ENCODE results near the gene SCGB1A1. TPM values are rescaled to one million over a fixed set of nuclear protein-coding genes. Genes with fewer than 3 reads are reported as not detected.

SCGB1A1 gene
- total and polyA plus RNA-seq, 4 donors: not detected

- H3K36me3 ChIP-seq (ENCODE audit: control insufficient read depth in 4 of 4, insufficient read depth in 3 of 4, low read depth in 1 of 4, low read length in 3 of 4): no peaks in the 10 kb centered on the region
- WGBS: 87% methylated on average over 5 of the region's 5 CpGs
- H3K9me3 ChIP-seq (ENCODE audit: control insufficient read depth in 4 of 4, low read length in 3 of 4): no peaks in the 10 kb centered on the region
- H3K9ac ChIP-seq (ENCODE audit: low read depth in 1 of 2, low read length in 2 of 2): no peak overlapping the region
- H3K4me3 ChIP-seq (ENCODE audit: low read depth in 1 of 3, low read length in 3 of 3): no peak overlapping the region
- TF ChIP-seq ZBTB33 (IDR thresholded peaks at IDR 0.05) (no peak), RXRA (IDR thresholded peaks at IDR 0.05) (no peak), HNF4G (IDR thresholded peaks at IDR 0.05) (no peak), JUND (IDR thresholded peaks at IDR 0.05) (no peak), GABPA (IDR thresholded peaks at IDR 0.05 in 1 of 2, conservative IDR thresholded peaks at IDR 0.05 in 1 of 2) (no peak), NR2F2 (IDR thresholded peaks at IDR 0.05) (no peak), EGR1 (IDR thresholded peaks at IDR 0.05; ENCODE audit: low read depth in 2 of 2) (no peak), MAX (IDR thresholded peaks at IDR 0.05) (no peak), REST (IDR thresholded peaks at IDR 0.05) (no peak)
- DNase-seq (ENCODE audit: low spot score): no peak
- H3K4me1 ChIP-seq (ENCODE audit: control insufficient read depth in 4 of 4, insufficient read depth in 4 of 4, low read length in 3 of 4): peaks cover 6 to 22% (median 14%) of the 10 kb centered on the region in 4 donors
- no peaks in the 10 kb centered on the region for H3K27me3 ChIP-seq (ENCODE audit: control insufficient read depth in 4 of 4, insufficient read depth in 4 of 4, low read length in 3 of 4)
- H3K27ac ChIP-seq (ENCODE audit: low read depth in 1 of 2, low read length in 2 of 2): no peak overlapping the region
Measured at GRCh38 chr11:62446091-62446490, 27.3 kb downstream of the SCGB1A1 start.

- peak overlapping the region in 1 of 2 donors; percentile 53 for H3K27ac ChIP-seq (ENCODE audit: low read depth in 1 of 2, low read length in 2 of 2)
- no peaks in the 10 kb centered on the region for H3K36me3 ChIP-seq (ENCODE audit: control insufficient read depth in 4 of 4, insufficient read depth in 3 of 4, low read depth in 1 of 4, low read length in 3 of 4)
- WGBS: 28% methylated on average over 9 of the region's 9 CpGs
- peaks cover 8 to 20% (median 14%) of the 10 kb centered on the region in 4 donors for H3K4me1 ChIP-seq (ENCODE audit: control insufficient read depth in 4 of 4, insufficient read depth in 4 of 4, low read length in 3 of 4)
- H3K4me3 ChIP-seq (ENCODE audit: low read depth in 1 of 3, low read length in 3 of 3): no peak overlapping the region
- no peak overlapping the region for H3K9ac ChIP-seq (ENCODE audit: low read depth in 1 of 2, low read length in 2 of 2)
- H3K27me3 ChIP-seq (ENCODE audit: control insufficient read depth in 4 of 4, insufficient read depth in 4 of 4, low read length in 3 of 4): no peaks in the 10 kb centered on the region
- no peaks in the 10 kb centered on the region for H3K9me3 ChIP-seq (ENCODE audit: control insufficient read depth in 4 of 4, low read length in 3 of 4)
- peak; percentile 2 to 71 for TF ChIP-seq RAD21 (IDR thresholded peaks at IDR 0.05)
- peak; percentile 74 for TF ChIP-seq SP1 (IDR thresholded peaks at IDR 0.05)
- TF ChIP-seq CTCF (IDR thresholded peaks at IDR 0.05; ENCODE audit: low read depth, low read length, missing input control): peak; percentile 52
- TF ChIP-seq REST (IDR thresholded peaks at IDR 0.05): no peak
- TF ChIP-seq YY1 (IDR thresholded peaks at IDR 0.05): peak; percentile 77
- peak; percentile 47 to 77 for TF ChIP-seq HNF4A (conservative IDR thresholded peaks at IDR 0.05)
- TF ChIP-seq NR2F2 (IDR thresholded peaks at IDR 0.05): peak; percentile 41
- TF ChIP-seq ZBTB33 (IDR thresholded peaks at IDR 0.05): peak; percentile 64
- peak in 1 of 2 donors; percentile 37 for TF ChIP-seq GABPA (IDR thresholded peaks at IDR 0.05 in 1 of 2, conservative IDR thresholded peaks at IDR 0.05 in 1 of 2)
- peak; percentile 72 to 91 for TF ChIP-seq RXRA (IDR thresholded peaks at IDR 0.05)
- no peak for TF ChIP-seq EGR1 (IDR thresholded peaks at IDR 0.05; ENCODE audit: low read depth in 2 of 2)
- TF ChIP-seq TAF1 (conservative IDR thresholded peaks at IDR 0.05): no peak
- TF ChIP-seq FOXA2 (IDR thresholded peaks at IDR 0.05): peak; percentile 63
- TF ChIP-seq JUND (IDR thresholded peaks at IDR 0.05): peak in 1 of 2 donors; percentile 66
- TF ChIP-seq MAX (IDR thresholded peaks at IDR 0.05): peak; percentile 80
- no peak for DNase-seq (ENCODE audit: low spot score)
Measured at GRCh38 chr11:62449451-62449851, 30.6 kb downstream of the SCGB1A1 start.

Measured in liver (tissue), 9 donors.